HepG2 (cell line): ENCODE data around the gene INHBB. TPM values are rescaled to one million over a fixed set of nuclear protein-coding genes. Genes with fewer than 3 reads are reported as not detected.

Source experiments
- polyA plus RNA-seq, 8 experiments: library from polyadenylated mRNA; depleted of rRNA in 3 of 8; stranded (reverse) in 7 of 8; unstranded in 1 of 8; fragments of >200 nt; fragmentation: Illumina TruSeq in 4 of 8; extraction: Trizol in 4 of 8; gene quantifications; 2 replicates each; pipeline versions ENCODE4 v1.2.1 to v1.2.3, GENCODE V29; 2011 to 2016; ENCODE audit warnings: low read depth in 4 of 8, missing spikeins in 1 of 8, mixed read lengths in 1 of 8; ENCODE audit not compliant: insufficient read depth in 1 of 8
- total RNA-seq, 5 experiments: library from RNA; depleted of rRNA; stranded (reverse); fragments of >200 nt; fragmentation: Illumina TruSeq; extraction: Trizol; gene quantifications; 2 replicates each; pipeline ENCODE4 v1.2.3, GENCODE V29; 2016; ENCODE audit warnings: low read depth in 1 of 5

The INHBB gene
- total and polyA plus RNA-seq, 2 of the 13 experiments (the other 11 are each of a cell fraction or from before 2014, with no cell fraction given) = 0.20 to 1.7 TPM

Other genes starting within 250 kb of the INHBB start
- gene TMEM185B, start 122.7 kb upstream of the INHBB start, total RNA-seq (2016; rRNA removed; fragmentation: Illumina TruSeq; extraction: Trizol) = 3.5 and 7.0 TPM in 2 replicates
- 5.6 and 5.7 TPM in 2 replicates for gene TMEM185B, start 122.7 kb upstream of the INHBB start, polyA plus RNA-seq (2011; rRNA removed)
- gene RALB, start 93.3 kb upstream of the INHBB start, total RNA-seq (2016; rRNA removed; fragmentation: Illumina TruSeq; extraction: Trizol) = 43.2 and 65.4 TPM in 2 replicates
- gene RALB, start 93.3 kb upstream of the INHBB start, polyA plus RNA-seq (2011; rRNA removed) = 28.5 and 37.8 TPM in 2 replicates